IMR-90 (cell line): ENCODE results near the gene MAP2. TPM values are rescaled to one million over a fixed set of nuclear protein-coding genes. Genes with fewer than 3 reads are reported as not detected.

ENCODE experiments used
- ATAC-seq: fragments of 200-7000 bp; cut with Tn5 transposase; 2 replicates; pipeline ENCODE4 v1.9.1; 2020; ENCODE audit warnings: low read depth, mild to moderate bottlenecking, moderate library complexity
- BruUV-seq: library from RNA; stranded (reverse); fragments of 400-500 nt; replicated peaks from 2 replicates; lab custom pipeline; 2021; lab: Mats Ljungman, UMichigan
- CTCF ChIA-PET: fragments of 300-600 bp; formaldehyde crosslinking; extraction: SDS; loops from one replicate; lab custom pipeline; 2021; ENCODE audit warnings: antibody characterized with exemption; lab: Yijun Ruan, JAX
- POLR2A ChIA-PET: fragments of 300-600 bp; sonication (Branson Sonifier 250); formaldehyde crosslinking; loops from one replicate; lab custom pipeline; 2022; ENCODE audit warnings: antibody characterized with exemption; ENCODE audit not compliant: unreplicated experiment; lab: Charles Lee
- DNase-seq: peaks from one replicate; pipeline ENCODE4 v3.0.0; 2013
- H2AFZ ChIP-seq: replicated peaks from 2 replicates; pipeline ENCODE3; 2013; ENCODE audit warnings: low read length, mild to moderate bottlenecking; ENCODE audit not compliant: poor library complexity
- H2AK5ac ChIP-seq: 2 replicates; pipeline ENCODE4 v1.6.1; 2013; ENCODE audit warnings: low read depth, low read length, inconsistent platforms
- H2AK9ac ChIP-seq: replicated peaks from 2 replicates; pipeline ENCODE3; 2013; ENCODE audit warnings: mild to moderate bottlenecking, low read depth, low read length, moderate library complexity; ENCODE audit not compliant: poor library complexity
- H2BK120ac ChIP-seq: 2 replicates; pipeline ENCODE4 v1.6.1; 2013; ENCODE audit warnings: low read depth, low read length, inconsistent platforms
- H2BK15ac ChIP-seq: 3 replicates; pipeline ENCODE4 v1.6.1; 2013; ENCODE audit warnings: low read depth, low read length, inconsistent platforms
- H2BK20ac ChIP-seq: 2 replicates; pipeline ENCODE4 v1.6.1; 2013; ENCODE audit warnings: low read depth, mild to moderate bottlenecking, inconsistent platforms, low read length, moderate library complexity
- H2BK5ac ChIP-seq: 2 replicates; pipeline ENCODE4 v1.6.1; 2013; ENCODE audit warnings: mild to moderate bottlenecking, low read depth, low read length, inconsistent platforms; ENCODE audit not compliant: poor library complexity, severe bottlenecking
- H3K14ac ChIP-seq: replicated peaks from 2 replicates; pipeline ENCODE4 v1.6.1; 2013; ENCODE audit warnings: low read depth, low read length, inconsistent platforms
- H3K18ac ChIP-seq: 2 replicates; pipeline ENCODE4 v1.6.1; 2013; ENCODE audit warnings: low read depth, low read length, control low read depth
- H3K23ac ChIP-seq: 2 replicates; pipeline ENCODE4 v1.6.1; 2013; ENCODE audit warnings: low read depth, low read length, inconsistent platforms
- H3K27ac ChIP-seq: 2 replicates; pipeline ENCODE4 v1.5.1; 2013; ENCODE audit warnings: mild to moderate bottlenecking, control low read depth, low read length; ENCODE audit not compliant: insufficient read depth
- H3K27me3 ChIP-seq: 2 replicates; pipeline ENCODE4 v1.6.1; 2013; ENCODE audit warnings: low read length; ENCODE audit not compliant: control insufficient read depth, insufficient read depth
- H3K36me3 ChIP-seq: 2 replicates; pipeline ENCODE4 v1.6.1; 2013; ENCODE audit warnings: low read length, mixed read lengths; ENCODE audit not compliant: control insufficient read depth, insufficient read depth
- H3K4ac ChIP-seq: 2 replicates; pipeline ENCODE4 v1.6.1; 2013; ENCODE audit warnings: low read depth, low read length, inconsistent platforms
- H3K4me1 ChIP-seq: 2 replicates; pipeline ENCODE4 v1.6.1; 2013; ENCODE audit warnings: low read length, mixed read lengths; ENCODE audit not compliant: control insufficient read depth, insufficient read depth
- H3K4me2 ChIP-seq: 2 replicates; pipeline ENCODE4 v1.6.1; 2013; ENCODE audit warnings: low read depth, mild to moderate bottlenecking, control low read depth, low read length, moderate library complexity
- H3K4me3 ChIP-seq: 2 replicates; pipeline ENCODE4 v1.5.1; 2013; ENCODE audit warnings: low read depth, mild to moderate bottlenecking, control low read depth, low read length, moderate library complexity; ENCODE audit not compliant: insufficient read depth
- H3K56ac ChIP-seq: 2 replicates; pipeline ENCODE4 v1.6.1; 2013; ENCODE audit warnings: low read length, inconsistent platforms; ENCODE audit not compliant: insufficient read depth; ENCODE audit errors: extremely low read depth
- H3K79me1 ChIP-seq, 2 experiments: 2 replicates each; pipeline ENCODE4 v1.6.1; 2013; ENCODE audit warnings: low read length in 2 of 2, inconsistent platforms in 1 of 2, low read depth in 1 of 2
- H3K9ac ChIP-seq: 2 replicates; pipeline ENCODE4 v1.6.1; 2013; ENCODE audit warnings: low read depth, low read length, control low read depth
- H3K9me1 ChIP-seq: 2 replicates; pipeline ENCODE4 v1.6.1; 2013; ENCODE audit warnings: low read length, inconsistent platforms; ENCODE audit not compliant: insufficient read depth
- H3K9me3 ChIP-seq: 2 replicates; pipeline ENCODE4 v1.6.1; 2013; ENCODE audit warnings: low read length; ENCODE audit not compliant: control insufficient read depth, insufficient read depth
- H4K20me1 ChIP-seq: 2 replicates; pipeline ENCODE4 v1.6.1; 2013; ENCODE audit warnings: low read length, inconsistent platforms; ENCODE audit not compliant: insufficient read depth
- H4K5ac ChIP-seq: 2 replicates; pipeline ENCODE4 v1.6.1; 2013; ENCODE audit warnings: mild to moderate bottlenecking, low read depth, low read length, control low read depth
- H4K8ac ChIP-seq, 2 experiments: 2 replicates each; pipeline ENCODE4 v1.6.1; 2013; ENCODE audit warnings: low read depth in 2 of 2, low read length in 2 of 2, control low read depth in 1 of 2, inconsistent platforms in 1 of 2
- H4K91ac ChIP-seq: 2 replicates; pipeline ENCODE4 v1.6.1; 2013; ENCODE audit warnings: low read depth, low read length, inconsistent platforms; ENCODE audit not compliant: insufficient read depth
- BHLHE40 ChIP-seq: fragments of 150-350 bp; IDR thresholded peaks from 2 replicates; pipeline ENCODE4 v1.6.1; 2016; ENCODE audit warnings: mild to moderate bottlenecking, low read depth, low read length
- CEBPB ChIP-seq: IDR thresholded peaks from 2 replicates; pipeline ENCODE4 v1.6.1; 2012; ENCODE audit warnings: low read depth, low read length, improper control_type of control experiment
- CHD1 ChIP-seq: IDR thresholded peaks from 2 replicates; pipeline ENCODE4 v1.6.1; 2012; ENCODE audit warnings: low read depth, low read length, improper control_type of control experiment
- CTCF ChIP-seq: conservative IDR thresholded peaks from 2 replicates; pipeline ENCODE4 v1.5.1; 2012; ENCODE audit warnings: mild to moderate bottlenecking, low read depth, low read length, improper control_type of control experiment
- ELK1 ChIP-seq: fragments of 150-350 bp; IDR thresholded peaks from 2 replicates; pipeline ENCODE4 v1.6.1; 2016; ENCODE audit warnings: low read depth, mild to moderate bottlenecking, low read length, moderate library complexity, borderline replicate concordance
- FOS ChIP-seq: fragments of 150-350 bp; IDR thresholded peaks from 2 replicates; pipeline ENCODE4 v1.6.1; 2016; ENCODE audit warnings: low read depth, low read length
- MAFK ChIP-seq: IDR thresholded peaks from 2 replicates; pipeline ENCODE4 v1.6.1; 2012; ENCODE audit warnings: low read depth, low read length, improper control_type of control experiment
- MAZ ChIP-seq: IDR thresholded peaks from 2 replicates; pipeline ENCODE4 v1.6.1; 2012; ENCODE audit warnings: low read depth, mild to moderate bottlenecking, low read length, improper control_type of control experiment, moderate library complexity, borderline replicate concordance
- MXI1 ChIP-seq: IDR thresholded peaks from 2 replicates; pipeline ENCODE4 v1.6.1; 2012; ENCODE audit warnings: low read depth, mild to moderate bottlenecking, low read length, moderate library complexity, borderline replicate concordance
- NFE2L2 ChIP-seq: fragments of 150-350 bp; IDR thresholded peaks from 2 replicates; pipeline ENCODE4 v1.6.1; 2016; ENCODE audit warnings: low read depth, mild to moderate bottlenecking, low read length
- POLR2A ChIP-seq: IDR thresholded peaks from 2 replicates; pipeline ENCODE4 v1.6.1; 2012; ENCODE audit warnings: mild to moderate bottlenecking, low read depth, low read length
- RAD21 ChIP-seq: IDR thresholded peaks from 2 replicates; pipeline ENCODE4 v1.6.1; 2012; ENCODE audit warnings: low read length, improper control_type of control experiment
- RCOR1 ChIP-seq: IDR thresholded peaks from 2 replicates; pipeline ENCODE4 v1.6.1; 2012; ENCODE audit warnings: mild to moderate bottlenecking, low read length, improper control_type of control experiment; ENCODE audit not compliant: insufficient replicate concordance
- RFX5 ChIP-seq: IDR thresholded peaks from 2 replicates; pipeline ENCODE4 v1.8.0; 2012; ENCODE audit warnings: low read depth, mild to moderate bottlenecking, low read length, moderate library complexity
- USF2 ChIP-seq: fragments of 150-350 bp; IDR thresholded peaks from 2 replicates; pipeline ENCODE4 v1.6.1; 2017; ENCODE audit warnings: mild to moderate bottlenecking, antibody characterized with exemption, low read length, low read depth
- WGBS, 2 experiments: methylation state at CpG; one replicate each; pipeline versions ENCODE4 v1.1.5 to v1.1.7; 2013; ENCODE audit warnings: missing lambda C conversion rate in 2 of 2; ENCODE audit not compliant: insufficient read length in 1 of 2; ENCODE audit errors: extremely low coverage in 2 of 2; 5-methylcytosine and 5-hydroxymethylcytosine counted together
- dilution Hi-C: fragments of 300-500 bp; cut with HindIII; formaldehyde crosslinking; loops from one replicate; pipeline ENCODE4 v1.14.3; 2018; ENCODE audit warnings: low sequenced_read_pairs; ENCODE audit not compliant: unreplicated experiment
- in situ Hi-C: fragments of 300-500 bp; cut with MboI; formaldehyde crosslinking; loops from 3 replicates; pipeline ENCODE4 v1.14.3; 2019; ENCODE audit warnings: low sequenced_read_pairs, inconsistent platforms, mixed read lengths
- intact Hi-C: fragments of 100-400 bp; cut with micrococcal nuclease; formaldehyde crosslinking; loops from 2 replicates; pipeline ENCODE4 v1.10.0; 2022
- polyA plus RNA-seq, 3 experiments: library from polyadenylated mRNA; depleted of rRNA; stranded (reverse); fragments of >200 nt; gene quantifications; 2 replicates each; pipeline ENCODE4 v1.2.3, GENCODE V29; 2012; ENCODE audit warnings: low replicate concordance in 1 of 3
- total RNA-seq: library from RNA; depleted of rRNA; stranded (reverse); fragments of >200 nt; gene quantifications from 2 replicates; pipeline ENCODE4 v1.2.3, GENCODE V29; 2012

Gene MAP2
- total and polyA plus RNA-seq, 2 of the 4 experiments (the other 2 are of a cell fraction) = 0.29 to 0.36 TPM

- H4K8ac ChIP-seq = no peak overlapping the region
- H3K27ac ChIP-seq = no peak overlapping the region
- TF ChIP-seq MAZ (no peak), BHLHE40 (no peak), CEBPB (peak; percentile 89), USF2 (no peak), CHD1 (no peak), MAFK (peak; percentile 91), RFX5 (no peak), MXI1 (no peak), RAD21 (no peak), FOS (no peak), CTCF (no peak), ELK1 (no peak), NFE2L2 (peak; percentile 99), RCOR1 (no peak), POLR2A (no peak)
- no peak overlapping the region for H2AK9ac ChIP-seq
- dilution Hi-C loops = no loop called here
- POLR2A ChIA-PET = interaction anchor here (0.6 kb wide), 1 partner anchor 608 kb away, joined by 5 read pairs; no protein-coding TSS in a partner anchor
- H3K56ac ChIP-seq = no peak overlapping the region
- no peak overlapping the region for H2BK5ac ChIP-seq
- ATAC-seq = peak; percentile 48
- H3K23ac ChIP-seq = no peak overlapping the region
- 0 out of 2 replicates have a peak overlapping the region, but pooled peaks have one; percentile 38 for H2BK20ac ChIP-seq
- H3K18ac ChIP-seq = peak overlapping the region; percentile 57; the same call in 1 of the 2 replicates
- no peak overlapping the region for H3K4me3 ChIP-seq
- H4K20me1 ChIP-seq = no peaks in the 10 kb centered on the region
- CTCF ChIA-PET = interaction anchor here (0.7 to 1.1 kb wide), 2 partner anchors 20 to 69 kb away, joined by 3 to 4 read pairs; no protein-coding TSS in a partner anchor
- no peak overlapping the region for H3K4me2 ChIP-seq
- peaks cover 3% of the 10 kb centered on the region for H3K4me1 ChIP-seq
- H2AFZ ChIP-seq = no peak overlapping the region
- no peak overlapping the region for H3K4ac ChIP-seq
- 0 out of 2 replicates have a peak overlapping the region, but pooled peaks have one; percentile 2 for H2BK120ac ChIP-seq
- H3K79me1 ChIP-seq = no peaks in the 10 kb centered on the region
- no peak overlapping the region; the same call in 1 of the 2 replicates for H4K91ac ChIP-seq
- H3K36me3 ChIP-seq = no peaks in the 10 kb centered on the region
- H4K5ac ChIP-seq = no peak overlapping the region
- no peak overlapping the region for H2BK15ac ChIP-seq
- peak; percentile 69 for DNase-seq
- no TSS peak for BruUV-seq
- intact Hi-C loops = loop anchor here (2.0 kb wide), 1 partner anchor 25 kb away; no protein-coding TSS in a partner anchor
- no peak overlapping the region for H3K9ac ChIP-seq
- no peak overlapping the region for H2AK5ac ChIP-seq
- 0 out of 2 replicates have a peak, but pooled peaks cover 2% of the 10 kb centered on the region for H3K9me1 ChIP-seq
- no peaks in the 10 kb centered on the region for H3K27me3 ChIP-seq
- no peak overlapping the region for H3K14ac ChIP-seq
- WGBS, 2 experiments = no CpG with 5 or more reads among the region's 4 CpGs
- in situ Hi-C loops = no loop called here
- H3K9me3 ChIP-seq = no peaks in the 10 kb centered on the region
These were observed 48.4 kb downstream of the MAP2 start for GRCh38 chr2:209472112-209472832.
